PFSK-1 (cell line): ENCODE results near the gene HAGHL.
A peak's percentile ranks its signal among the peaks of the same experiment; 100 is the strongest.

Source experiments
- FOXP2 ChIP-seq: optimal IDR thresholded peaks from 2 replicates; pipeline ENCODE3; 2011; ENCODE audit warnings: borderline replicate concordance, control low read depth, inconsistent platforms; ENCODE audit not compliant: insufficient read depth; ENCODE audit errors: extremely low read length, extremely low read depth
- POLR2AphosphoS5 ChIP-seq: IDR thresholded peaks from 2 replicates; pipeline ENCODE4 v1.6.1; 2012; ENCODE audit warnings: low read depth, mild to moderate bottlenecking, control low read depth, low read length, moderate library complexity
- SIN3A ChIP-seq: IDR thresholded peaks from 2 replicates; pipeline ENCODE4 v1.6.1; 2012; ENCODE audit warnings: mild to moderate bottlenecking, low read length, moderate library complexity, borderline replicate concordance; ENCODE audit not compliant: insufficient read depth
- TAF1 ChIP-seq: IDR thresholded peaks from 2 replicates; pipeline ENCODE4 v1.6.1; 2012; ENCODE audit warnings: low read length, control low read depth, borderline replicate concordance; ENCODE audit not compliant: insufficient read depth
- TF ChIP-seq, protein P1 (sequence below), 2 experiments: IDR thresholded peaks; 2 replicates each; pipeline versions ENCODE4 v1.6.1 to v1.8.0; 2011 to 2012; ENCODE audit warnings: low read depth in 2 of 2, low read length in 2 of 2, control low read depth in 1 of 2, inconsistent platforms in 1 of 2, mild to moderate bottlenecking in 1 of 2, moderate library complexity in 1 of 2; ENCODE audit not compliant: insufficient read depth in 1 of 2

Gene HAGHL

DNA sequence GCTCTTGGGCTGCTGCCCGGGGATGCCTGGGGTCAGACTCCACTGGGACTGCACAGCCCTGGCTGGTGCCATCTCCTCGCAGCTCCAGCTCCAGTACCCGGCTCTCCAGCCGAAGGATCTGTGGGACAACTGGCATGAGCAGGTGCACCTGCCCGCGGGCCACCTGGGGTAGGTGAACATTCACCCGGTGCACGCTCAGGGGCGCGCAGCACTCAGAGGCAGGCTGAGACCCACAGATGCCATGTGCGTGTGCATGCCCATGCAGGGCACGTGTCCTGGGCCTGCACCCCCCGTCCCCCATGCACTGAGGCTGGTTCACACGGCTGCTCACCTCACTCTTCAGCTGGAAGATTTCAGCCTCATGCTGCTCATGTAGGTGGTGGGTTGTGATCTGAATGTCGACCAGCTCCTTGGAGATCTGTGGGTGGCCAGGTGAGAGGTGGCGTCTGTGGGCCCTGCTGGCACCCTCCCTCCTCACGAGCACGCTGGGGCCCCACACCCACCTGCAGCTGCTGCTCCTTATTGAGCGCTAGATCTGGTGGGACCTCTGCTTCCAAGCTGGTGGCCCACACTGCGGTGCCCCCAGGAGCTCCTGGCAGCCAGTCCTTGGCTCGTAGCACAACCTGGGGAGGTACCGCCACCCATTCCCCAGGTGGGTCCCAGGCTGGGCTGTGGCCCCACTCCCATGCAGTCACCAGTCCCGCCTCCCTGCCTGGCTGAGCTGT is 1.3 kb upstream of the HAGHL start:
- no peak for TF ChIP-seq FOXP2
- no peak for TF ChIP-seq TAF1
- no peak for TF ChIP-seq SIN3A

DNA sequence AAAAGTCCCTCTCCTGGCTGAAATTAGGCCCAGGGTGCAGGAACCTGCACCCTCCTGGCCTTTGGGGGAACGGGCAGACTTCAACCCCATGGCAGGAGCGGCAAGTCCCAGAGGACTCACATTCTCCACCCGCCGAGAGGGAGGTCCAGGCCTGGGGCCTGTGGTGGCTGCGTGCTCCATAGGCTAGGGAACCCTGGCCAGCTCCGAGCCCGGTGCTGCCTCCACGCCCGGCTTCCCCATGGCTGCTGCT is 793 bp upstream of the HAGHL start:
- TF ChIP-seq, protein P1, sequence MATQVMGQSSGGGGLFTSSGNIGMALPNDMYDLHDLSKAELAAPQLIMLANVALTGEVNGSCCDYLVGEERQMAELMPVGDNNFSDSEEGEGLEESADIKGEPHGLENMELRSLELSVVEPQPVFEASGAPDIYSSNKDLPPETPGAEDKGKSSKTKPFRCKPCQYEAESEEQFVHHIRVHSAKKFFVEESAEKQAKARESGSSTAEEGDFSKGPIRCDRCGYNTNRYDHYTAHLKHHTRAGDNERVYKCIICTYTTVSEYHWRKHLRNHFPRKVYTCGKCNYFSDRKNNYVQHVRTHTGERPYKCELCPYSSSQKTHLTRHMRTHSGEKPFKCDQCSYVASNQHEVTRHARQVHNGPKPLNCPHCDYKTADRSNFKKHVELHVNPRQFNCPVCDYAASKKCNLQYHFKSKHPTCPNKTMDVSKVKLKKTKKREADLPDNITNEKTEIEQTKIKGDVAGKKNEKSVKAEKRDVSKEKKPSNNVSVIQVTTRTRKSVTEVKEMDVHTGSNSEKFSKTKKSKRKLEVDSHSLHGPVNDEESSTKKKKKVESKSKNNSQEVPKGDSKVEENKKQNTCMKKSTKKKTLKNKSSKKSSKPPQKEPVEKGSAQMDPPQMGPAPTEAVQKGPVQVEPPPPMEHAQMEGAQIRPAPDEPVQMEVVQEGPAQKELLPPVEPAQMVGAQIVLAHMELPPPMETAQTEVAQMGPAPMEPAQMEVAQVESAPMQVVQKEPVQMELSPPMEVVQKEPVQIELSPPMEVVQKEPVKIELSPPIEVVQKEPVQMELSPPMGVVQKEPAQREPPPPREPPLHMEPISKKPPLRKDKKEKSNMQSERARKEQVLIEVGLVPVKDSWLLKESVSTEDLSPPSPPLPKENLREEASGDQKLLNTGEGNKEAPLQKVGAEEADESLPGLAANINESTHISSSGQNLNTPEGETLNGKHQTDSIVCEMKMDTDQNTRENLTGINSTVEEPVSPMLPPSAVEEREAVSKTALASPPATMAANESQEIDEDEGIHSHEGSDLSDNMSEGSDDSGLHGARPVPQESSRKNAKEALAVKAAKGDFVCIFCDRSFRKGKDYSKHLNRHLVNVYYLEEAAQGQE (IDR thresholded peaks at IDR 0.05; ENCODE audit: insufficient read depth in 1 of 2, low read depth in 2 of 2, low read length in 2 of 2), result no peak
- TF ChIP-seq SIN3A (no peak), FOXP2 (no peak), TAF1 (no peak), POLR2AphosphoS5 (no peak)

DNA sequence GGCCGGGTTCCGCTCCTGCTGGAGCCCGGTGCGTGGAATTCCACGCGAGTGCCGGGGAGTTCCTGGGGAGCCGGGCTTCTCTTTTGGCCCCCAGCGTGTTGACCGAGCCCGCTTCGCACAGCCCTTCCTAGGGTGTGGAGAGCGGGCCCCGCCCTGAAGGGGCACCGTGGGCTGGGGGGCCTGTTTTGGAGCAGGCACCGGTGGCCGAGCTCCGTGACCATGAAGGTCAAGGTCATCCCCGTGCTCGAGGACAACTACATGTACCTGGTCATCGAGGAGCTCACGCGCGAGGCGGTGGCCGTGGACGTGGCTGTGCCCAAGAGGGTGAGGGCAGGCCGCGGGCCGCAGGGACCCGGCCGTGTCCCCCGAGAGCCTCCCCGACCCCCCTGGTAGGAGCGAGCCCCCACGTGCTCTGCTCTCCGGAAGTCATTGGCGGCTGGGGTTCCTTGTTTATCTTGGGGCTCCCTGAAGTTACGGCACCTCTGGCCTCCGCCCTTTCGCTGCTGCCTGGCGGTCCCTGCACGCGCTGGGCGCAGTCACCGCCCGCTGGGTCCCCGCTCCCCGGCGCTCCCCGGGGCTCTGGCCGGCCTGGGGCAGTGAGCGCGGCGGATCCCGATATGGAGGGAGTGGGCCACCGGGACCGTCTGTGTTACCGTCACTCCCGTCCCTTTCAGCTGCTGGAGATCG is 528 bp downstream of the HAGHL start:
- TF ChIP-seq POLR2AphosphoS5 (no peak; the same call in 1 of the 2 replicates), SIN3A (no peak), TAF1 (no peak), FOXP2 (no peak)
- TF ChIP-seq, protein P1 (IDR thresholded peaks at IDR 0.05; ENCODE audit: insufficient read depth in 1 of 2, low read depth in 2 of 2, low read length in 2 of 2), result no peak

DNA sequence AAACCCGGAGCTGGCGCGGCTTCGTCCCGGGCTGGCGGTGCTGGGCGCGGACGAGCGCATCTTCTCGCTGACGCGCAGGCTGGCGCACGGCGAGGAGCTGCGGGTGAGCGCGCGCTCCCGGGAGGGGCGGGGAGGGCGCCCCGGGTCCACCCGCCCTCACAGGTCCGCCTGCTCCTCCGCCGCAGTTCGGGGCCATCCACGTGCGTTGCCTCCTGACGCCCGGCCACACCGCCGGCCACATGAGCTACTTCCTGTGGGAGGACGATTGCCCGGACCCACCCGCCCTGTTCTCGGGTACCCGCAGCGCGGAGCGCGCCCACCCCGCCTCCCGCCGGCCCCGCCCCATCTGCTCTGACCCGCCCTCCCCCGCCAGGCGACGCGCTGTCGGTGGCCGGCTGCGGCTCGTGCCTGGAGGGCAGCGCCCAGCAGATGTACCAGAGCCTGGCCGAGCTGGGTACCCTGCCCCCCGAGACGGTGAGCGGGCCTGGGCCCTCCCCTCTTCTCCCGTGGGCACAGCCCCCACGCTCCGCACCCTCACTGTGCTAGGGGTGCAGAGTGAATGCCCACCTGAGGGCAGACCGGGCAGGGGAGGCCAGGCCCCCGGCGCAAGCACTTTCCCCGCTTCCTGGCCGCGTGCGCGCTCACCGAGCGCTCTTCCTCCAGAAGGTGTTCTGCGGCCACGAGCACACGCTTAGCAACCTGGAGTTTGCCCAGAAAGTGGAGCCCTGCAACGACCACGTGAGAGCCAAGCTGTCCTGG is 1.4 kb downstream of the HAGHL start:
- 0 out of 2 replicates have a peak, but pooled peaks have one; percentile 15 for TF ChIP-seq POLR2AphosphoS5
- TF ChIP-seq FOXP2, result no peak

DNA sequence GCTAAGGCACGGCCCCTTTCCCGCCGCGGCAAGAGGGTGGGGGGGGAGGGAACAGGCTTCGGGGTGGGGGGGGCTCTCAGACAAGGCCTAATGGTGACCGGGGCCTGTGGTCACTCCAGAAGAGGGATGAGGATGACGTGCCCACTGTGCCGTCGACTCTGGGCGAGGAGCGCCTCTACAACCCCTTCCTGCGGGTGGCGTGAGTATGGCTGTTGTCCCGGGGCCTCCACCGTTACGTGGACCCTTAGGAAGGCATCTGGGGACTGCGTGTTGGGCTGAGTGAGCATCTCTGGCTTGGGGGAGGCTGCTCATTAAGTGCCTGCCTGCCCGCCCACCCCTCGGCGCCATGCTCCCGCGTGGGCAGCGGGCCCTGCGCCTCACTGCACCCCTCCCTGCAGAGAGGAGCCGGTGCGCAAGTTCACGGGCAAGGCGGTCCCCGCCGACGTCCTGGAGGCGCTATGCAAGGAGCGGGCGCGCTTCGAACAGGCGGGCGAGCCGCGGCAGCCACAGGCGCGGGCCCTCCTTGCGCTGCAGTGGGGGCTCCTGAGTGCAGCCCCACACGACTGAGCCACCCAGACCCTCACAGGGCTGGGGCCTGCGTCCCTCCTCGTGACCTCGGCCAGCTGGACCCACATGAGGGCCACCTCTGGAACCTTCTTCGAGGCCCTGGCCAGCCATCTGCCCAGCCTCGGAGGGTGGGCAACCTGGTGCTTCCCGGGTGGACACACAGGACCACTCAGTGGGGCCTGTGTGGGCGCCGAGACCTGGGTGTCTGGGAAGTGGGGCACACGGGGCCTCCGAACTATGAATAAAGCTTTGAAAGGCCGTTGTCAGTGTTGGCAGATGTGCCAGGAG is 2.2 kb downstream of the HAGHL start:
- TF ChIP-seq FOXP2, result no peak
- no peak for TF ChIP-seq TAF1
- no peak for TF ChIP-seq SIN3A
- TF ChIP-seq POLR2AphosphoS5, result no peak
- TF ChIP-seq, protein P1 (IDR thresholded peaks at IDR 0.05; ENCODE audit: insufficient read depth in 1 of 2, low read depth in 2 of 2, low read length in 2 of 2), result no peak
